ENCODE measurements around the gene PIANP.

GRCh38 chr12:6700646-6701051, at the start of gene PIANP:
- TF ChIP-seq POLR2A (IDR thresholded peaks at IDR 0.05; ENCODE audit: low read depth, low read length) = no peak
- TF ChIP-seq POLR2AphosphoS5 (IDR thresholded peaks at IDR 0.05; ENCODE audit: low read depth, low read length) = no peak
- TF ChIP-seq TAF1 (IDR thresholded peaks at IDR 0.05; ENCODE audit: low read depth, low read length) = no peak
- TF ChIP-seq POU2F2 (IDR thresholded peaks at IDR 0.05; ENCODE audit: low read depth, low read length) = no peak
- TF ChIP-seq PAX5 (IDR thresholded peaks at IDR 0.05; ENCODE audit: insufficient read depth, low read length, severe bottlenecking) = no peak
